ENCODE data around the gene NUDT16L1.

Gene NUDT16L1

GRCh38 chr16:4683255-4684057 lies 9.9 kb upstream of the NUDT16L1 start:
- no peak for DNase-seq (ENCODE audit: low read depth)

GRCh38 chr16:4684058-4684715 lies 9.2 kb upstream of the NUDT16L1 start:
- no peak for DNase-seq (ENCODE audit: low read depth)

GRCh38 chr16:4684763-4685162 lies 8.6 kb upstream of the NUDT16L1 start:
- no peak for DNase-seq (ENCODE audit: low read depth)

GRCh38 chr16:4685292-4685691 lies 8.1 kb upstream of the NUDT16L1 start:
- DNase-seq (ENCODE audit: low read depth), result no peak

GRCh38 chr16:4685776-4686496 lies 7.4 kb upstream of the NUDT16L1 start:
- no peak for DNase-seq (ENCODE audit: low read depth)

- no peak for DNase-seq (ENCODE audit: low read depth)
These were observed 6.7 kb upstream of the NUDT16L1 start for GRCh38 chr16:4686497-4687210.

GRCh38 chr16:4687416-4687815 lies 5.9 kb upstream of the NUDT16L1 start:
- no peak for DNase-seq (ENCODE audit: low read depth)

GRCh38 chr16:4687946-4688673 lies 5.3 kb upstream of the NUDT16L1 start:
- DNase-seq (ENCODE audit: low read depth), result no peak

- DNase-seq (ENCODE audit: low read depth), result no peak
These were observed 4.7 kb upstream of the NUDT16L1 start for GRCh38 chr16:4688674-4689045.

- DNase-seq (ENCODE audit: low read depth), result no peak
These were observed 4.2 kb upstream of the NUDT16L1 start for GRCh38 chr16:4689091-4689671.

- no peak for DNase-seq (ENCODE audit: low read depth)
These were observed 3.3 kb upstream of the NUDT16L1 start for GRCh38 chr16:4689864-4690704.

- no peak for DNase-seq (ENCODE audit: low read depth)
These were observed 2.3 kb upstream of the NUDT16L1 start for GRCh38 chr16:4690946-4691665.

- DNase-seq (ENCODE audit: low read depth), result no peak
These were observed 1.5 kb upstream of the NUDT16L1 start for GRCh38 chr16:4691666-4692412.

- no peak for DNase-seq (ENCODE audit: low read depth)
These were observed 684 bp upstream of the NUDT16L1 start for GRCh38 chr16:4692460-4693295.

- no peak for DNase-seq (ENCODE audit: low read depth)
These were observed 737 bp downstream of the NUDT16L1 start for GRCh38 chr16:4693956-4694641.

GRCh38 chr16:4694642-4695451 lies 1.5 kb downstream of the NUDT16L1 start:
- no peak for DNase-seq (ENCODE audit: low read depth)

All from stimulated activated CD8-positive, alpha-beta memory T cell treated with anti-CD3 and anti-CD28 coated beads, Interleukin-15, amount 100 ng/mL, for 1 hour (primary cell).